ENCODE measurements around the gene MARCHF10. TPM values are rescaled to one million over a fixed set of nuclear protein-coding genes. Genes with fewer than 3 reads are reported as not detected.

The MARCHF10 gene
- total and polyA plus RNA-seq, 2 experiments from 2014 or later = not detected

GRCh38 chr17:62791235-62791734 is 16.8 kb downstream of the MARCHF10 start:
- no peak for DNase-seq (ENCODE audit: low spot score)
- no peaks in the 10 kb centered on the region for H3K4me1 ChIP-seq (ENCODE audit: insufficient read depth)
- H3K27me3 ChIP-seq = no peaks in the 10 kb centered on the region
- H4K20me1 ChIP-seq (ENCODE audit: insufficient read depth, poor library complexity, severe bottlenecking) = no peaks in the 10 kb centered on the region
- 48% methylated on average over 6 of the region's 6 CpGs for WGBS (ENCODE audit: low lambda C conversion rate, missing lambda C conversion rate)
- H3K9me2 ChIP-seq (replicated peaks; ENCODE audit: insufficient read depth) = no peaks in the 10 kb centered on the region
- H3K27ac ChIP-seq = peak overlapping the region; percentile 13
- no peak overlapping the region for H2AFZ ChIP-seq
- H3K4me2 ChIP-seq = peak overlapping the region; percentile 0
- no peaks in the 10 kb centered on the region for H3K79me2 ChIP-seq
- no peaks in the 10 kb centered on the region for H3K9me3 ChIP-seq (ENCODE audit: low read depth)
- no peaks in the 10 kb centered on the region for H3K36me3 ChIP-seq (replicated peaks; ENCODE audit: insufficient read depth, low read depth)
- no peak for TF ChIP-seq EZH2 (IDR thresholded peaks at IDR 0.05; ENCODE audit: borderline replicate concordance)
- TF ChIP-seq CTCF (IDR thresholded peaks at IDR 0.05; ENCODE audit: poor library complexity) = no peak
- no peak overlapping the region for H3K4me3 ChIP-seq

GRCh38 chr17:62790564-62790986 is 17.5 kb downstream of the MARCHF10 start:
- WGBS (ENCODE audit: low lambda C conversion rate, missing lambda C conversion rate) = 85% methylated on average over 7 of the region's 7 CpGs
- no peak for DNase-seq (ENCODE audit: low spot score)
- H3K27ac ChIP-seq = no peak overlapping the region
- no peaks in the 10 kb centered on the region for H3K9me3 ChIP-seq (ENCODE audit: low read depth)
- no peaks in the 10 kb centered on the region for H3K27me3 ChIP-seq
- no peaks in the 10 kb centered on the region for H3K4me1 ChIP-seq (ENCODE audit: insufficient read depth)
- TF ChIP-seq CTCF (IDR thresholded peaks at IDR 0.05; ENCODE audit: poor library complexity) (no peak), EZH2phosphoT487 (IDR thresholded peaks at IDR 0.05; ENCODE audit: low read depth, severe bottlenecking, unreplicated experiment) (no peak), EZH2 (IDR thresholded peaks at IDR 0.05; ENCODE audit: borderline replicate concordance) (no peak)
- no peaks in the 10 kb centered on the region for H4K20me1 ChIP-seq (ENCODE audit: insufficient read depth, poor library complexity, severe bottlenecking)
- H3K4me2 ChIP-seq = no peak overlapping the region
- H3K4me3 ChIP-seq = no peak overlapping the region
- H2AFZ ChIP-seq = no peak overlapping the region
- no peaks in the 10 kb centered on the region for H3K36me3 ChIP-seq (replicated peaks; ENCODE audit: insufficient read depth, low read depth)
- H3K79me2 ChIP-seq = no peaks in the 10 kb centered on the region
- no peaks in the 10 kb centered on the region for H3K9me2 ChIP-seq (replicated peaks; ENCODE audit: insufficient read depth)

GRCh38 chr17:62787366-62787765 is 20.7 kb downstream of the MARCHF10 start:
- no peak overlapping the region for H3K4me2 ChIP-seq
- WGBS (ENCODE audit: low lambda C conversion rate, missing lambda C conversion rate) = 89% methylated on average over 2 of the region's 2 CpGs

More at GRCh38 chr17:62787366-62787765, 20.7 kb downstream of the MARCHF10 start:
- no peaks in the 10 kb centered on the region for H3K27me3 ChIP-seq
- no peak overlapping the region for H2AFZ ChIP-seq
- H4K20me1 ChIP-seq (ENCODE audit: insufficient read depth, poor library complexity, severe bottlenecking) = no peaks in the 10 kb centered on the region
- H3K9me3 ChIP-seq (ENCODE audit: low read depth) = no peaks in the 10 kb centered on the region
- no peak overlapping the region for H3K4me3 ChIP-seq
- no peaks in the 10 kb centered on the region for H3K4me1 ChIP-seq (ENCODE audit: insufficient read depth)
- no peaks in the 10 kb centered on the region for H3K79me2 ChIP-seq
- H3K36me3 ChIP-seq (replicated peaks; ENCODE audit: insufficient read depth, low read depth) = no peaks in the 10 kb centered on the region
- H3K27ac ChIP-seq = no peak overlapping the region
- TF ChIP-seq CTCF (IDR thresholded peaks at IDR 0.05; ENCODE audit: poor library complexity) (no peak), EZH2 (IDR thresholded peaks at IDR 0.05; ENCODE audit: borderline replicate concordance) (no peak), EZH2phosphoT487 (IDR thresholded peaks at IDR 0.05; ENCODE audit: low read depth, severe bottlenecking, unreplicated experiment) (no peak)
- H3K9me2 ChIP-seq (replicated peaks; ENCODE audit: insufficient read depth) = no peaks in the 10 kb centered on the region
- no peak for DNase-seq (ENCODE audit: low spot score)

Measured in hepatocyte (in vitro differentiated cells).